MCF 10A (cell line): ENCODE results near the gene CCM2. TPM values are rescaled to one million over a fixed set of nuclear protein-coding genes. Genes with fewer than 3 reads are reported as not detected.

Experiments
- BruUV-seq: library from RNA; stranded (reverse); fragments of 400-500 nt; replicated peaks from 2 replicates; lab custom pipeline; 2021; lab: Mats Ljungman, UMichigan
- CTCF ChIA-PET: fragments of 300-600 bp; sonication (Branson Sonifier 250); formaldehyde crosslinking; extraction: SDS; loops from one replicate; lab custom pipeline; 2021; ENCODE audit warnings: antibody characterized with exemption, inconsistent platforms; lab: Yijun Ruan, JAX
- POLR2A ChIA-PET: fragments of 300-600, 350-650 bp; sonication (Branson Sonifier 250); formaldehyde crosslinking; extraction: SDS; loops from one replicate; lab custom pipeline; 2020; ENCODE audit warnings: antibody characterized with exemption, inconsistent platforms; lab: Yijun Ruan, JAX
- DNase-seq: peaks from one replicate; pipeline ENCODE4 v3.0.0-alpha.2; 2018; ENCODE audit not compliant: unreplicated experiment
- H3K27ac Mint-ChIP-seq: one replicate; pipeline ENCODE4 v1.8.0; 2022; ENCODE audit warnings: mild to moderate bottlenecking, low read depth, mixed read lengths; ENCODE audit not compliant: unreplicated experiment
- H3K27me3 Mint-ChIP-seq: one replicate; pipeline ENCODE4 v1.8.0; 2022; ENCODE audit warnings: mixed read lengths; ENCODE audit not compliant: insufficient read depth, unreplicated experiment
- H3K36me3 Mint-ChIP-seq: one replicate; pipeline ENCODE4 v1.8.0; 2022; ENCODE audit warnings: mild to moderate bottlenecking, moderate library complexity, mixed read lengths; ENCODE audit not compliant: insufficient read depth, unreplicated experiment
- H3K4me1 Mint-ChIP-seq: one replicate; pipeline ENCODE4 v1.8.0; 2022; ENCODE audit warnings: mixed read lengths; ENCODE audit not compliant: insufficient read depth, unreplicated experiment
- H3K4me3 Mint-ChIP-seq: one replicate; pipeline ENCODE4 v1.8.0; 2022; ENCODE audit warnings: mild to moderate bottlenecking, moderate library complexity, mixed read lengths; ENCODE audit not compliant: unreplicated experiment
- H3K9me3 Mint-ChIP-seq: one replicate; pipeline ENCODE4 v1.8.0; 2022; ENCODE audit warnings: mixed read lengths; ENCODE audit not compliant: unreplicated experiment
- intact Hi-C: fragments of 100-400 bp; cut with micrococcal nuclease; formaldehyde crosslinking; loops from 2 replicates; pipeline ENCODE4 v1.14.1; 2022
- total RNA-seq: library from RNA; stranded (reverse); gene quantifications from 2 replicates; pipeline ENCODE4 v1.2.3, GENCODE V29; 2022
- TF ChIP-seq, protein P1 (sequence below): fragments of 200-600 bp; IDR thresholded peaks from one replicate; pipeline ENCODE4 v1.8.0; 2022; ENCODE audit warnings: antibody characterized with exemption, mild to moderate bottlenecking; ENCODE audit not compliant: unreplicated experiment

CCM2 gene
- total RNA-seq, 1 experiment from 2014 or later, result 36.2 TPM

DNA sequence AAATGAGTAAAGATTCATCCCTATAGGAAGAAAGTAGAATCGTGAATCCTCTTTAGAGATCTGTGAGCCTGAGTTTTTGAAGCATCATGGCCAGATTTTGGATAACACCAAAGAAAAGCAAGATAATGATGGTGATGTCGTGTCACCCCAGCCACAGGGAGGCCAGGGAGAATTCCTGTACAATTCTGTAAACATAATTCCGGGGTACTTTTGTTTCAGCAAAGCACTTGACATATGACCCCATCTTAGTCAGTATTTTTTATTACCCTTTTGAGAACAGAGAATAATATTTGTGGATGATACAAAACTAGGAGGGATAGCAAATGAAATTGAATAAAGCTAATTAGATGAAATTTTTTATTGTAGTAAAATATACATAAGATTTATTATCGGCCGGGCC is 55.0 kb downstream of the CCM2 start:
- ChIA-PET CTCF (interaction anchor here (0.7 kb wide), 2 partner anchors 382 to 662 kb away, joined by 3 read pairs; no protein-coding TSS in a partner anchor), POLR2A (interaction anchor here (0.6 to 0.7 kb wide), 3 partner anchors 10 to 114 kb away, joined by 3 to 4 read pairs (median 3); no protein-coding TSS in a partner anchor)
- H3K4me3 Mint-ChIP-seq, result no peak overlapping the region
- no peaks in the 10 kb centered on the region for H3K9me3 Mint-ChIP-seq
- H3K36me3 Mint-ChIP-seq, result no peaks in the 10 kb centered on the region
- no peaks in the 10 kb centered on the region for H3K4me1 Mint-ChIP-seq
- TF ChIP-seq, protein P1, sequence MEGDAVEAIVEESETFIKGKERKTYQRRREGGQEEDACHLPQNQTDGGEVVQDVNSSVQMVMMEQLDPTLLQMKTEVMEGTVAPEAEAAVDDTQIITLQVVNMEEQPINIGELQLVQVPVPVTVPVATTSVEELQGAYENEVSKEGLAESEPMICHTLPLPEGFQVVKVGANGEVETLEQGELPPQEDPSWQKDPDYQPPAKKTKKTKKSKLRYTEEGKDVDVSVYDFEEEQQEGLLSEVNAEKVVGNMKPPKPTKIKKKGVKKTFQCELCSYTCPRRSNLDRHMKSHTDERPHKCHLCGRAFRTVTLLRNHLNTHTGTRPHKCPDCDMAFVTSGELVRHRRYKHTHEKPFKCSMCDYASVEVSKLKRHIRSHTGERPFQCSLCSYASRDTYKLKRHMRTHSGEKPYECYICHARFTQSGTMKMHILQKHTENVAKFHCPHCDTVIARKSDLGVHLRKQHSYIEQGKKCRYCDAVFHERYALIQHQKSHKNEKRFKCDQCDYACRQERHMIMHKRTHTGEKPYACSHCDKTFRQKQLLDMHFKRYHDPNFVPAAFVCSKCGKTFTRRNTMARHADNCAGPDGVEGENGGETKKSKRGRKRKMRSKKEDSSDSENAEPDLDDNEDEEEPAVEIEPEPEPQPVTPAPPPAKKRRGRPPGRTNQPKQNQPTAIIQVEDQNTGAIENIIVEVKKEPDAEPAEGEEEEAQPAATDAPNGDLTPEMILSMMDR, result no peak
- DNase-seq, result no peak
- intact Hi-C loops, result no loop called here
- BruUV-seq, result no TSS peak
- no peaks in the 10 kb centered on the region for H3K27me3 Mint-ChIP-seq
- no peak overlapping the region for H3K27ac Mint-ChIP-seq

DNA sequence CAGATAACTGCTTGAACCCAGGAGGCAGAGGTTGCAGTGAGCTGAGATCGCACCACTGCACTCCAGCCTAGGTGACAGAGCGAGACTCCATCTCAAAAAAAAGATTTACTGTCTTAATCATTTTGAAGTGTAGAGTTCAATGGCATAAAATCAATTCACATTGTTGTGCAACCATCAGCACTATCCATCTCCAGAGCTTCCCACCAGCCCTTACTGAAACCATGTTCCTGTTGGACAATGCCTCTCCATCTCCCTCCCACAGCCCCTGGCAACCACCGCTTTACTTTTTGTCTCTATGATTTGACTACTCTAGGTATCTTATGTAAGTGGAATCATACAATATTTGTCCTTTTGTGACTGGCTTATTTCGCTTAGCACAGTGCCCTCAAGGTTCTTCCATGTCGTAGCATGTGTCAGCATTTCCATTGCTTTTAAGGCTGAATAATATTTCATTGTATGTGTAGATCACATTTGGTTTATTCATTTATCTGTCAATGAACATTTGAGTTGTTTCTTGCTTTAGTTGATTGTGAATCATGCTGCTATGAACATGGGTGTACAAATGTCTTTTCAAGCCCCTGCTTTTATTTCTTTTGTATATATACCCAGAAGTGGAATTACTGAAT is 55.7 kb downstream of the CCM2 start:
- CTCF ChIA-PET, result interaction anchor here (0.6 to 0.7 kb wide), 3 partner anchors 188 to 661 kb away, joined by 3 read pairs; no protein-coding TSS in a partner anchor
- intact Hi-C loops, result no loop called here
- Mint-ChIP-seq H3K4me1 (no peaks in the 10 kb centered on the region), H3K27me3 (no peaks in the 10 kb centered on the region), H3K9me3 (no peaks in the 10 kb centered on the region), H3K27ac (no peak overlapping the region), H3K4me3 (no peak overlapping the region), H3K36me3 (no peaks in the 10 kb centered on the region)
- POLR2A ChIA-PET, result no interaction called here
- no TSS peak for BruUV-seq
- TF ChIP-seq, protein P1, result no peak
- DNase-seq, result no peak

DNA sequence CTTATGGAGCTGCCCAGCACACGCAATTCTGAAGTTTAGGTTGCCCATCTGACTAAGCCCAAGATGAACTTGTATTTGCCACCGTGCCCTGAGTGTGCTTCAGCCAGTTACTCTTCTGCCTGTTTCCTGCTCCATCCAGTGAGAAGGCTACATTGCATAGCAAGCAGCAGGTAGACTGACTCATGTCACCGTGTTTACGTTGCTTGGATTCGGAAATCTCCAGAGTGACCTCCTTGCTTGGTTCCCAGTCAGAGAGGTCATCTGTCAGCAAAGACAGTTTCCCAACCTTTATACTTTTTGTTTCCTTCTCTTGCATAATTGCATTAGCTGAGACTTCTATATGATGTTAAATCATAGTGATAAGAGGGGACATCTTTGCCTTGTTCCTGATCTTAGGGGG is 57.9 kb downstream of the CCM2 start:
- Mint-ChIP-seq H3K4me1 (no peaks in the 10 kb centered on the region), H3K4me3 (no peak overlapping the region), H3K9me3 (no peaks in the 10 kb centered on the region), H3K27me3 (no peaks in the 10 kb centered on the region), H3K27ac (no peak overlapping the region), H3K36me3 (peaks cover 13% of the 10 kb centered on the region)
- CTCF ChIA-PET, result no interaction called here
- no TSS peak for BruUV-seq
- intact Hi-C loops, result no loop called here
- DNase-seq, result peak; percentile 20
- POLR2A ChIA-PET, result interaction anchor here (0.7 kb wide), 1 partner anchor 110 kb away, joined by 3 read pairs; no protein-coding TSS in a partner anchor
- TF ChIP-seq, protein P1, result no peak

DNA sequence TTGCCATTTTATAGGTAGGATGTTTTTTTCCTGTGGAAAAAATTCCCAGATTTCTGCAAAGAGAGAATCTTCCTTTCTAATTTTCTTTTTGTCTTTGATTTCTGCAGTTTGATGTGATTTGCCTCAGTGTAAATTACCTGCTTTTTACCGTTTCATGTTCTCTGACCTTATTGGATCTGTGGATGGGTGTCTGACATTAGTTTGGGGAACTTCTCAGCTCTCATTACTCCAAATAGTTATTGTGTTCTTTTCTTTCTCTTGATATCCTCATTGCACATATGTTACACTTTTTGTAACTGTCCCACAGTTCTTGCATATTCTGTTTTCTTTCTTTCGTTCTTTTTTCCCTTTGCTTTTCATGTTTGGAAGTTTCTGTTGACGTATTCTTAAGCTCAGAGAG is 60.3 kb downstream of the CCM2 start:
- Mint-ChIP-seq H3K27ac (no peak overlapping the region), H3K27me3 (no peaks in the 10 kb centered on the region), H3K36me3 (peaks cover 32% of the 10 kb centered on the region), H3K9me3 (no peaks in the 10 kb centered on the region), H3K4me1 (no peaks in the 10 kb centered on the region), H3K4me3 (no peak overlapping the region)
- BruUV-seq, result no TSS peak
- TF ChIP-seq, protein P1, result no peak
- ChIA-PET POLR2A (interaction anchor here (0.9 kb wide), 1 partner anchor 15 kb away, joined by 6 read pairs; no protein-coding TSS in a partner anchor), CTCF (no interaction called here)
- intact Hi-C loops, result no loop called here
- DNase-seq, result no peak
